Neural cell (in vitro differentiated cells): ENCODE data around the gene CCT5. TPM values are rescaled to one million over a fixed set of nuclear protein-coding genes. Genes with fewer than 3 reads are reported as not detected.

ENCODE experiments used
- H2AFZ ChIP-seq: fragments of 200-600, 300-800 bp; sonication (generic), shearing (Covaris generic); 2 replicates; pipeline ENCODE4 v1.6.0; 2014; ENCODE audit warnings: low read depth, mild to moderate bottlenecking, antibody characterized with exemption, low read length, moderate library complexity
- H3F3A ChIP-seq: fragments of 200-600 bp; shearing (Covaris generic); 2 replicates; pipeline ENCODE4 v1.6.1; 2016; ENCODE audit warnings: mild to moderate bottlenecking, moderate library complexity, mixed read lengths, antibody characterized with exemption, low read length; ENCODE audit not compliant: insufficient read depth, poor library complexity, severe bottlenecking
- H3K27ac ChIP-seq: fragments of 200-600, 300-800 bp; sonication (generic), shearing (Covaris generic); 2 replicates; pipeline ENCODE4 v1.5.1; 2014; ENCODE audit warnings: mild to moderate bottlenecking, low read length, moderate library complexity
- H3K27me3 ChIP-seq: fragments of 300-800, 200-600 bp; sonication (generic), shearing (Covaris generic); 2 replicates; pipeline ENCODE4 v1.6.0; 2014; ENCODE audit warnings: mild to moderate bottlenecking, low read depth, low read length, moderate library complexity; ENCODE audit not compliant: insufficient read depth
- H3K36me3 ChIP-seq: fragments of 300-800, 200-600 bp; sonication (generic), shearing (Covaris generic); 2 replicates; pipeline ENCODE4 v1.5.1; 2014; ENCODE audit warnings: mild to moderate bottlenecking, antibody characterized with exemption, low read length, moderate library complexity; ENCODE audit not compliant: insufficient read depth
- H3K4me2 ChIP-seq: fragments of 300-800, 200-600 bp; sonication (generic), shearing (Covaris generic); 2 replicates; pipeline ENCODE4 v1.6.0; 2014; ENCODE audit warnings: mild to moderate bottlenecking, low read length
- H3K4me3 ChIP-seq: fragments of 300-800, 200-600 bp; sonication (generic), shearing (Covaris generic); 2 replicates; pipeline ENCODE4 v1.5.1; 2014; ENCODE audit warnings: mild to moderate bottlenecking, low read length, moderate library complexity
- H3K79me2 ChIP-seq: fragments of 200-600 bp; shearing (Covaris generic); replicated peaks from 2 replicates; pipeline ENCODE4 v1.6.0; 2014; ENCODE audit warnings: mild to moderate bottlenecking, low read length, moderate library complexity; ENCODE audit not compliant: insufficient read depth
- H3K9ac ChIP-seq: fragments of 300-800, 200-600 bp; sonication (generic), shearing (Covaris generic); 2 replicates; pipeline ENCODE4 v1.6.1; 2016; ENCODE audit warnings: mild to moderate bottlenecking, low read length, mixed read lengths
- H3K9me2 ChIP-seq: fragments of 200-600 bp; shearing (Covaris generic); 2 replicates; pipeline ENCODE4 v1.6.1; 2016; ENCODE audit warnings: mild to moderate bottlenecking, low read length, mixed read lengths; ENCODE audit not compliant: insufficient read depth
- H3K9me3 ChIP-seq: fragments of 200-600, 300-800 bp; sonication (generic), shearing (Covaris generic); 2 replicates; pipeline ENCODE4 v1.6.1; 2016; ENCODE audit warnings: mild to moderate bottlenecking, mixed run types, low read length, moderate library complexity, mixed read lengths
- H4K20me1 ChIP-seq: fragments of 200-600 bp; shearing (Covaris generic); 2 replicates; pipeline ENCODE4 v1.6.1; 2016; ENCODE audit warnings: mild to moderate bottlenecking, mixed run types; ENCODE audit not compliant: insufficient read depth
- CTCF ChIP-seq: fragments of 450-650 bp; IDR thresholded peaks from 2 replicates; pipeline ENCODE4 v1.5.1; 2014; ENCODE audit warnings: antibody characterized with exemption, mild to moderate bottlenecking, moderate library complexity; ENCODE audit not compliant: poor library complexity, severe bottlenecking
- EP300 ChIP-seq: fragments of 450-650 bp; conservative IDR thresholded peaks from 2 replicates; pipeline ENCODE4 v1.6.1; 2014; ENCODE audit warnings: antibody characterized with exemption, mild to moderate bottlenecking, moderate library complexity; ENCODE audit not compliant: poor library complexity, severe bottlenecking
- EZH2 ChIP-seq: fragments of 200-600, 300-800 bp; shearing (Covaris generic), sonication (generic); IDR thresholded peaks from 2 replicates; pipeline ENCODE4 v1.6.1; 2014; ENCODE audit warnings: antibody characterized with exemption, low read length, borderline replicate concordance, mild to moderate bottlenecking; ENCODE audit not compliant: insufficient read depth, poor library complexity, severe bottlenecking
- MXI1 ChIP-seq: fragments of 450-650 bp; conservative IDR thresholded peaks from 2 replicates; pipeline ENCODE4 v1.6.1; 2014; ENCODE audit warnings: antibody characterized with exemption, mild to moderate bottlenecking; ENCODE audit not compliant: poor library complexity, severe bottlenecking
- POLR2AphosphoS5 ChIP-seq: IDR thresholded peaks from 2 replicates; pipeline ENCODE4 v1.6.1; 2012
- RAD21 ChIP-seq: fragments of 450-650 bp; conservative IDR thresholded peaks from 2 replicates; pipeline ENCODE4 v1.6.1; 2014; ENCODE audit warnings: antibody characterized with exemption, mild to moderate bottlenecking, moderate library complexity
- REST ChIP-seq: IDR thresholded peaks from 2 replicates; pipeline ENCODE4 v1.6.1; 2012; ENCODE audit warnings: borderline replicate concordance
- SMC3 ChIP-seq: fragments of 450-650 bp; conservative IDR thresholded peaks from 2 replicates; pipeline ENCODE4 v1.6.1; 2014; ENCODE audit warnings: antibody characterized with exemption, mild to moderate bottlenecking, moderate library complexity; ENCODE audit not compliant: poor library complexity
- TAF1 ChIP-seq: IDR thresholded peaks from 2 replicates; pipeline ENCODE4 v1.6.1; 2012; ENCODE audit warnings: low read depth
- polyA plus RNA-seq: library from polyadenylated mRNA; depleted of rRNA; stranded (reverse); fragments of >200 nt; gene quantifications from 2 replicates; pipeline ENCODE4 v1.2.3, GENCODE V29; 2014

The CCT5 gene
- polyA plus RNA-seq, 1 donor from 2014 or later: 455 TPM

GRCh38 chr5:10261065-10261464, 11.0 kb downstream of the CCT5 start:
- H4K20me1 ChIP-seq: no peaks in the 10 kb centered on the region
- no peak overlapping the region for H3K4me3 ChIP-seq
- no peaks in the 10 kb centered on the region for H3K27me3 ChIP-seq
- H3K9me3 ChIP-seq: no peaks in the 10 kb centered on the region
- no peak overlapping the region for H3K27ac ChIP-seq
- H2AFZ ChIP-seq: no peak overlapping the region
- H3K79me2 ChIP-seq: no peaks in the 10 kb centered on the region
- peaks cover 7% of the 10 kb centered on the region for H3K36me3 ChIP-seq
- H3F3A ChIP-seq: no peaks in the 10 kb centered on the region
- H3K9ac ChIP-seq: no peak overlapping the region
- TF ChIP-seq TAF1 (no peak), EZH2 (no peak), SMC3 (no peak), POLR2AphosphoS5 (no peak), RAD21 (no peak), REST (no peak), EP300 (no peak), CTCF (no peak), MXI1 (no peak)
- no peaks in the 10 kb centered on the region for H3K9me2 ChIP-seq
- H3K4me2 ChIP-seq: no peak overlapping the region

DNA sequence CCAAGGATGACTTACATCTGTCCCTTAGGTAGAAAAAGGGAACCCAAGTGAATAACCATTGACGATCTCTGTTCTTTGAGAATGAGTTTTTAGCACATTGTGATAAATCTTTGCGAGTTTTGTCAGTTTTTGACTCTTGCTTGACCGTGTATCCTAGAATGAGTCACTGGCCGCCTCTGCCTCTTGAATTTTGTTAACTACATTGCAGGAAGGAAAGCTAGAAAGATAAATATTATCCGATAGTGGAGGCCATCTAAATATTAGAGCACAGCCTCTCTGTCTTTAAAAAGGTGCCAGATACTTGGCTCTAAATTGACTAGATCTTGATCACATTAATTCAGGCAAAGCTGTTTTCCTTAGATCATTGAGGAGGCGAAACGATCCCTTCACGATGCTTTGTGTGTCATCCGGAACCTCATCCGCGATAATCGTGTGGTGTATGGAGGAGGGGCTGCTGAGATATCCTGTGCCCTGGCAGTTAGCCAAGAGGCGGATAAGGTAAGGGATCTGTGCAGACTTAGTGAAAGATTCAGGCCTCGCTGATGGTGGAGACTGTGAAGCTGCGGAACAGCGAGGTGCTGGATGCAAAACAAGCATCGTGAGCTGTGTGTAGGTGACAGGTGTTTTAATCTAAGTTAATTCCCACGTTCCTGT, 12.2 kb downstream of the CCT5 start:
- no peaks in the 10 kb centered on the region for H3K9me3 ChIP-seq
- no peak overlapping the region for H3K9ac ChIP-seq
- H3K4me3 ChIP-seq: no peak overlapping the region
- no peak overlapping the region for H3K4me2 ChIP-seq
- TF ChIP-seq TAF1 (no peak), RAD21 (no peak), REST (no peak), EP300 (no peak), EZH2 (no peak), POLR2AphosphoS5 (no peak), SMC3 (no peak), MXI1 (no peak), CTCF (no peak)
- H2AFZ ChIP-seq: no peak overlapping the region
- H3K9me2 ChIP-seq: no peaks in the 10 kb centered on the region
- H3F3A ChIP-seq: no peaks in the 10 kb centered on the region
- peaks cover 1% of the 10 kb centered on the region for H3K36me3 ChIP-seq
- H3K27ac ChIP-seq: no peak overlapping the region
- H3K79me2 ChIP-seq: no peaks in the 10 kb centered on the region
- H4K20me1 ChIP-seq: no peaks in the 10 kb centered on the region
- no peaks in the 10 kb centered on the region for H3K27me3 ChIP-seq
